Measurements from ENCODE around the gene ZNF280A. TPM values are rescaled to one million over a fixed set of nuclear protein-coding genes. Genes with fewer than 3 reads are reported as not detected.

Gene ZNF280A
- total and polyA plus RNA-seq, 9 of the 15 experiments (the other 6 are each of a cell fraction or from before 2014, with no cell fraction given): 19.0 to 40.8 (median 28.6) TPM

DNA sequence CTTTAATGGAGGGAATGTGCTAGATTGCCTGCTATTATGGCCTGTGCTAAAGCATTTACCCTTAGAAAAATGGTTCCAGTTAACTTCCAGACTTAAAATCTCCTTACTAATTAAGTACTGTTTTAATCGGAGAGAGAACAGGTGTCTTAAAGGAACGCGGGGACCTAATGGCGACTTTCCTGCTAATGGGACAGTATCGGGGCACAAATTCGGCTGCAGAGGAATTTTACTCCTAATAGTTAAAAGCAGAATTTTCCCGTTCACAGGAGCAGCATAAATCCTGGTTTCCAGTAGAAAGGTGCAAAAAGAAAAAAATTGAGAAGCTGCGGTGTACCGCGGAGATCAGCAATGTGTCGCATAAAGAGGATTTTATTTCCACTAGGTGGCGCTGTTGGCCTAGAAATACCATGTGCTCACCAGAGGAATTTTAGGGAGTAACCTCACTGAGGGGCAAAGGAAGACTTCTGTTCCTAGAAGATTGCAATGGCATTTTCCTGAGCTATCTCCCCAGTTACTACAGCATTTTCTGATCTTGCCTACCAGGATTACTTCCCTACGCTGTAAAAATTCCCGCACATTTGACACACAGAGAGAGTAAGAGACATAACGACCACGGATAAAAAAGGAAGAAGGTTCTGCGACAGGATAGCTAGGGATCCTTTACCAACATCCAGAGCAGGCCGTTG lies 56.1 kb downstream of the ZNF280A start (continued):
- TF ChIP-seq, protein P1, sequence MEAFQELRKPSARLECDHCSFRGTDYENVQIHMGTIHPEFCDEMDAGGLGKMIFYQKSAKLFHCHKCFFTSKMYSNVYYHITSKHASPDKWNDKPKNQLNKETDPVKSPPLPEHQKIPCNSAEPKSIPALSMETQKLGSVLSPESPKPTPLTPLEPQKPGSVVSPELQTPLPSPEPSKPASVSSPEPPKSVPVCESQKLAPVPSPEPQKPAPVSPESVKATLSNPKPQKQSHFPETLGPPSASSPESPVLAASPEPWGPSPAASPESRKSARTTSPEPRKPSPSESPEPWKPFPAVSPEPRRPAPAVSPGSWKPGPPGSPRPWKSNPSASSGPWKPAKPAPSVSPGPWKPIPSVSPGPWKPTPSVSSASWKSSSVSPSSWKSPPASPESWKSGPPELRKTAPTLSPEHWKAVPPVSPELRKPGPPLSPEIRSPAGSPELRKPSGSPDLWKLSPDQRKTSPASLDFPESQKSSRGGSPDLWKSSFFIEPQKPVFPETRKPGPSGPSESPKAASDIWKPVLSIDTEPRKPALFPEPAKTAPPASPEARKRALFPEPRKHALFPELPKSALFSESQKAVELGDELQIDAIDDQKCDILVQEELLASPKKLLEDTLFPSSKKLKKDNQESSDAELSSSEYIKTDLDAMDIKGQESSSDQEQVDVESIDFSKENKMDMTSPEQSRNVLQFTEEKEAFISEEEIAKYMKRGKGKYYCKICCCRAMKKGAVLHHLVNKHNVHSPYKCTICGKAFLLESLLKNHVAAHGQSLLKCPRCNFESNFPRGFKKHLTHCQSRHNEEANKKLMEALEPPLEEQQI (IDR thresholded peaks at IDR 0.05): no peak
- no peak for TF ChIP-seq CCAR2 (IDR thresholded peaks at IDR 0.05; ENCODE audit: low read depth, low read length)
- no peak for TF ChIP-seq NUFIP1 (IDR thresholded peaks at IDR 0.05; ENCODE audit: partially characterized antibody)
- peak; percentile 84 for TF ChIP-seq KLF16 (IDR thresholded peaks at IDR 0.05)
- TF ChIP-seq CBX3 (IDR thresholded peaks at IDR 0.05; ENCODE audit: borderline replicate concordance in 1 of 2, low read length in 2 of 2): no peak
- no peak for TF ChIP-seq RBM15 (IDR thresholded peaks at IDR 0.05; ENCODE audit: insufficient read depth, low read length)
- TF ChIP-seq SMAD3 (CRISPR knock-in tag; conservative IDR thresholded peaks at IDR 0.05): peak; percentile 71; the same call in 1 of the 2 replicates
- TF ChIP-seq, protein P2, sequence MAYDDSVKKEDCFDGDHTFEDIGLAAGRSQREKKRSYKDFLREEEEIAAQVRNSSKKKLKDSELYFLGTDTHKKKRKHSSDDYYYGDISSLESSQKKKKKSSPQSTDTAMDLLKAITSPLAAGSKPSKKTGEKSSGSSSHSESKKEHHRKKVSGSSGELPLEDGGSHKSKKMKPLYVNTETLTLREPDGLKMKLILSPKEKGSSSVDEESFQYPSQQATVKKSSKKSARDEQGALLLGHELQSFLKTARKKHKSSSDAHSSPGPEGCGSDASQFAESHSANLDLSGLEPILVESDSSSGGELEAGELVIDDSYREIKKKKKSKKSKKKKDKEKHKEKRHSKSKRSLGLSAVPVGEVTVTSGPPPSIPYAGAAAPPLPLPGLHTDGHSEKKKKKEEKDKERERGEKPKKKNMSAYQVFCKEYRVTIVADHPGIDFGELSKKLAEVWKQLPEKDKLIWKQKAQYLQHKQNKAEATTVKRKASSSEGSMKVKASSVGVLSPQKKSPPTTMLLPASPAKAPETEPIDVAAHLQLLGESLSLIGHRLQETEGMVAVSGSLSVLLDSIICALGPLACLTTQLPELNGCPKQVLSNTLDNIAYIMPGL (CRISPR knock-in tag; IDR thresholded peaks at IDR 0.05): no peak
- TF ChIP-seq ILK (tag; IDR thresholded peaks at IDR 0.05; ENCODE audit: borderline replicate concordance, low read depth): no peak; the same call in none of the 2 replicates
- TF ChIP-seq ZNF274 (IDR thresholded peaks at IDR 0.05; ENCODE audit: borderline replicate concordance, low read depth, low read length): no peak
- 0 out of 2 replicates have a peak, but pooled peaks have one; percentile 21 for TF ChIP-seq FOXP1 (CRISPR knock-in tag; IDR thresholded peaks at IDR 0.05)
- TF ChIP-seq, protein P3, sequence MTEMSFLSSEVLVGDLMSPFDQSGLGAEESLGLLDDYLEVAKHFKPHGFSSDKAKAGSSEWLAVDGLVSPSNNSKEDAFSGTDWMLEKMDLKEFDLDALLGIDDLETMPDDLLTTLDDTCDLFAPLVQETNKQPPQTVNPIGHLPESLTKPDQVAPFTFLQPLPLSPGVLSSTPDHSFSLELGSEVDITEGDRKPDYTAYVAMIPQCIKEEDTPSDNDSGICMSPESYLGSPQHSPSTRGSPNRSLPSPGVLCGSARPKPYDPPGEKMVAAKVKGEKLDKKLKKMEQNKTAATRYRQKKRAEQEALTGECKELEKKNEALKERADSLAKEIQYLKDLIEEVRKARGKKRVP (CRISPR knock-in tag; IDR thresholded peaks at IDR 0.05): peak; percentile 9; the same call in 1 of the 2 replicates
- no peak for TF ChIP-seq U2AF1 (optimal IDR thresholded peaks at IDR 0.05; ENCODE audit: low read depth, low read length)
- no peak for TF ChIP-seq KAT8 (IDR thresholded peaks at IDR 0.05; ENCODE audit: low read depth)
- TF ChIP-seq, protein P4, sequence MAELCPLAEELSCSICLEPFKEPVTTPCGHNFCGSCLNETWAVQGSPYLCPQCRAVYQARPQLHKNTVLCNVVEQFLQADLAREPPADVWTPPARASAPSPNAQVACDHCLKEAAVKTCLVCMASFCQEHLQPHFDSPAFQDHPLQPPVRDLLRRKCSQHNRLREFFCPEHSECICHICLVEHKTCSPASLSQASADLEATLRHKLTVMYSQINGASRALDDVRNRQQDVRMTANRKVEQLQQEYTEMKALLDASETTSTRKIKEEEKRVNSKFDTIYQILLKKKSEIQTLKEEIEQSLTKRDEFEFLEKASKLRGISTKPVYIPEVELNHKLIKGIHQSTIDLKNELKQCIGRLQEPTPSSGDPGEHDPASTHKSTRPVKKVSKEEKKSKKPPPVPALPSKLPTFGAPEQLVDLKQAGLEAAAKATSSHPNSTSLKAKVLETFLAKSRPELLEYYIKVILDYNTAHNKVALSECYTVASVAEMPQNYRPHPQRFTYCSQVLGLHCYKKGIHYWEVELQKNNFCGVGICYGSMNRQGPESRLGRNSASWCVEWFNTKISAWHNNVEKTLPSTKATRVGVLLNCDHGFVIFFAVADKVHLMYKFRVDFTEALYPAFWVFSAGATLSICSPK (IDR thresholded peaks at IDR 0.05; ENCODE audit: borderline replicate concordance): no peak
- TF ChIP-seq, protein P5, sequence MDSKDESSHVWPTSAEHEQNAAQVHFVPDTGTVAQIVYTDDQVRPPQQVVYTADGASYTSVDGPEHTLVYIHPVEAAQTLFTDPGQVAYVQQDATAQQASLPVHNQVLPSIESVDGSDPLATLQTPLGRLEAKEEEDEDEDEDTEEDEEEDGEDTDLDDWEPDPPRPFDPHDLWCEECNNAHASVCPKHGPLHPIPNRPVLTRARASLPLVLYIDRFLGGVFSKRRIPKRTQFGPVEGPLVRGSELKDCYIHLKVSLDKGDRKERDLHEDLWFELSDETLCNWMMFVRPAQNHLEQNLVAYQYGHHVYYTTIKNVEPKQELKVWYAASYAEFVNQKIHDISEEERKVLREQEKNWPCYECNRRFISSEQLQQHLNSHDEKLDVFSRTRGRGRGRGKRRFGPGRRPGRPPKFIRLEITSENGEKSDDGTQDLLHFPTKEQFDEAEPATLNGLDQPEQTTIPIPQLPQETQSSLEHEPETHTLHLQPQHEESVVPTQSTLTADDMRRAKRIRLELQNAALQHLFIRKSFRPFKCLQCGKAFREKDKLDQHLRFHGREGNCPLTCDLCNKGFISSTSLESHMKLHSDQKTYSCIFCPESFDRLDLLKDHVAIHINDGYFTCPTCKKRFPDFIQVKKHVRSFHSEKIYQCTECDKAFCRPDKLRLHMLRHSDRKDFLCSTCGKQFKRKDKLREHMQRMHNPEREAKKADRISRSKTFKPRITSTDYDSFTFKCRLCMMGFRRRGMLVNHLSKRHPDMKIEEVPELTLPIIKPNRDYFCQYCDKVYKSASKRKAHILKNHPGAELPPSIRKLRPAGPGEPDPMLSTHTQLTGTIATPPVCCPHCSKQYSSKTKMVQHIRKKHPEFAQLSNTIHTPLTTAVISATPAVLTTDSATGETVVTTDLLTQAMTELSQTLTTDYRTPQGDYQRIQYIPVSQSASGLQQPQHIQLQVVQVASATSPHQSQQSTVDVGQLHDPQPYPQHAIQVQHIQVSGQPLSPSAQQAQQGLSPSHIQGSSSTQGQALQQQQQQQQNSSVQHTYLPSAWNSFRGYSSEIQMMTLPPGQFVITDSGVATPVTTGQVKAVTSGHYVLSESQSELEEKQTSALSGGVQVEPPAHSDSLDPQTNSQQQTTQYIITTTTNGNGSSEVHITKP (IDR thresholded peaks at IDR 0.05; ENCODE audit: partially characterized antibody): no peak

Data from K562 (cell line).